Measurements from ENCODE around the gene ADAMTS9. TPM values are rescaled to one million over a fixed set of nuclear protein-coding genes. Genes with fewer than 3 reads are reported as not detected.

Gene ADAMTS9
- total RNA-seq, 4 donors from 2014 or later: 4.8 to 49.8 (median 13.4) TPM

- in situ Hi-C loops (cut with MboI; ENCODE audit: low sequenced_read_pairs in 4 of 4): loop anchor here in 1 of 4 donors (10.0 kb wide), 1 partner anchor 78 kb away; no protein-coding TSS in a partner anchor
Observed at GRCh38 chr3:64612916-64613526, 74.8 kb downstream of the ADAMTS9 start.

GRCh38 chr3:64612082-64612860 is 75.5 kb downstream of the ADAMTS9 start:
- peak; percentile 75 to 76 for DNase-seq

More at GRCh38 chr3:64612916-64613526, 74.8 kb downstream of the ADAMTS9 start:
- no peaks in the 10 kb centered on the region for H3K9me3 ChIP-seq
- intact Hi-C loops (cut with DNase I; ENCODE audit: low total_unique reads): loop anchor here (2.0 to 5.0 kb wide), 2 partner anchors 72 to 81 kb away; no protein-coding TSS in a partner anchor
- no peaks in the 10 kb centered on the region for H3K27me3 ChIP-seq
- H3K4me1 ChIP-seq: peaks cover 51 to 66% of the 10 kb centered on the region in 2 donors
- DNase-seq (peak in 1 of 2 donors; percentile 33), ATAC-seq (peak; percentile 12 to 39)
- H3K36me3 ChIP-seq: peaks cover 0 to 14% of the 10 kb centered on the region in 2 donors
- peak overlapping the region; percentile 82 to 92 (median 88) for H3K27ac ChIP-seq
- peak overlapping the region; percentile 33 to 41 (median 35) for H3K4me3 ChIP-seq
- TF ChIP-seq CTCF (IDR thresholded peaks at IDR 0.05 in 4 of 5, conservative IDR thresholded peaks at IDR 0.05 in 1 of 5) (no peak), POLR2A (IDR thresholded peaks at IDR 0.05) (no peak)

GRCh38 chr3:64608741-64609140 is 79.1 kb downstream of the ADAMTS9 start:
- H3K36me3 ChIP-seq: peaks cover 0 to 17% of the 10 kb centered on the region in 2 donors
- H3K27me3 ChIP-seq: no peaks in the 10 kb centered on the region
- H3K9me3 ChIP-seq: no peaks in the 10 kb centered on the region
- peaks cover 27 to 41% of the 10 kb centered on the region in 2 donors for H3K4me1 ChIP-seq
- DNase-seq (no peak), ATAC-seq (no peak)
- in situ Hi-C loops (cut with MboI; ENCODE audit: low sequenced_read_pairs in 4 of 4): no loop called here
- no peak overlapping the region for H3K27ac ChIP-seq
- no peak overlapping the region for H3K4me3 ChIP-seq
- TF ChIP-seq POLR2A (IDR thresholded peaks at IDR 0.05): no peak
- TF ChIP-seq CTCF (IDR thresholded peaks at IDR 0.05 in 4 of 5, conservative IDR thresholded peaks at IDR 0.05 in 1 of 5): no peak
- intact Hi-C loops (cut with DNase I; ENCODE audit: low total_unique reads): no loop called here

More at GRCh38 chr3:64612082-64612860, 75.5 kb downstream of the ADAMTS9 start:
- H3K9me3 ChIP-seq: no peaks in the 10 kb centered on the region
- in situ Hi-C loops (cut with MboI; ENCODE audit: low sequenced_read_pairs in 4 of 4): loop anchor here in 1 of 4 donors (10.0 kb wide), 1 partner anchor 77 kb away; no protein-coding TSS in a partner anchor
- TF ChIP-seq POLR2A (IDR thresholded peaks at IDR 0.05) (peak; percentile 12 to 56), CTCF (IDR thresholded peaks at IDR 0.05 in 4 of 5, conservative IDR thresholded peaks at IDR 0.05 in 1 of 5) (no peak)
- intact Hi-C loops (cut with DNase I; ENCODE audit: low total_unique reads): loop anchor here (2.0 to 5.0 kb wide), 2 partner anchors 73 to 80 kb away; no protein-coding TSS in a partner anchor
- H3K4me1 ChIP-seq: peaks cover 51 to 68% of the 10 kb centered on the region in 2 donors
- ATAC-seq: peak; percentile 98 to 99
- H3K27ac ChIP-seq: peak overlapping the region; percentile 82 to 92 (median 88)
- H3K27me3 ChIP-seq: no peaks in the 10 kb centered on the region
- H3K4me3 ChIP-seq: peak overlapping the region; percentile 33 to 41 (median 35)
- peaks cover 0 to 14% of the 10 kb centered on the region in 2 donors for H3K36me3 ChIP-seq

GRCh38 chr3:64607032-64607551 is 80.7 kb downstream of the ADAMTS9 start:
- TF ChIP-seq POLR2A (IDR thresholded peaks at IDR 0.05): no peak
- no peak for TF ChIP-seq CTCF (IDR thresholded peaks at IDR 0.05 in 4 of 5, conservative IDR thresholded peaks at IDR 0.05 in 1 of 5)

More at GRCh38 chr3:64607032-64607551, 80.7 kb downstream of the ADAMTS9 start:
- Histone ChIP-seq H3K4me1 (peaks cover 10 to 24% of the 10 kb centered on the region in 2 donors), H3K4me3 (no peak overlapping the region), H3K9me3 (no peaks in the 10 kb centered on the region), H3K27ac (no peak overlapping the region), H3K36me3 (peaks cover 0 to 33% of the 10 kb centered on the region in 2 donors), H3K27me3 (no peaks in the 10 kb centered on the region)
- intact Hi-C loops (cut with DNase I; ENCODE audit: low total_unique reads): no loop called here
- in situ Hi-C loops (cut with MboI; ENCODE audit: low sequenced_read_pairs in 4 of 4): no loop called here
- ATAC-seq: no peak
- no peak for DNase-seq
